Measurements from ENCODE around the gene DLG1.
"Not testable (repeated sequence)": the region's sequence is repeated elsewhere in the genome, so short reads cannot be mapped to it uniquely, and the experiment has no call there.

Gene DLG1

DNA sequence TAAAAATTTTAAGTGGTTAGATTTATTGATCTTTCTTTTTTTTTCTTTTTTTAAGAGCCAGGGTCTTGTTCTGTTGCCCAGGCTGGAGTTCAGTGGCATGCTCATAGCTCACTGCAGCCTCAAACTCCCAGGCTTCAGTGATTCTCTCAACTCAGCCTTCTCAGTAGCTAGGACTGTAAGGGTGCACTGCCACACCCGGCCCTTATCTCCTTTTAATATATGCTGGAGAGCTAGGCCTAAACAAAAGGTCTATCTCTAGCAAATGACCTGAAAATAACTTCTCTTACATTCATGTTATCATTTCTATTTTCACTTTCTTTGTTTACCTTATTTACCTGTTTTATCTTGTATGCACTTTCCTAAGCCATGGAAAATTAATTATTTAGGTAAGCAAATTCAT is 233.6 kb downstream of the DLG1 start:
- Histone ChIP-seq H3K27me3 (no peaks in the 10 kb centered on the region), H3K9me3 (no peaks in the 10 kb centered on the region), H3K27ac (no peak overlapping the region), H3K36me3 (peaks cover 58% of the 10 kb centered on the region), H3K4me2 (no peak overlapping the region), H3K9ac (no peak overlapping the region), H3K4me3 (no peak overlapping the region), H3K4me1 (no peaks in the 10 kb centered on the region), H4K20me1 (no peaks in the 10 kb centered on the region)
- TF ChIP-seq Cebpa-rat (IDR thresholded peaks at IDR 0.05): no peak

DNA sequence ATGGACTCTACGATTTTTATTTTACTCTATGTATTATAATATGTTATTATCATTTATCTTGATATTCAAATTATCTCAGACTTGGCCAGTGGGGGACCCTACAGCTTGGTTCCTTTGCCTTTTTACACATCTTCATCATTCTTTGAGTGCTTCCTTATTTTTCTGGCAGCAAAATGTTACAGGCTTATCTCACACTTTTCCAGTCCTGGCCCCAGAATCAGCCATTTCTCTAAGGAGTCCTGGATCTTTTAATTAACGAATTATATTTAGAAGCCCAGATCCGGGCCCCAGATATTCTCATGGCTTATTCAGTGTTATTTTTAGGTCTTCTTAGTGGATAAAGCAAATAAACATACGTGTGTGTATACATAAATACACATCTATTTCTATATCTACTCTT is 236.0 kb downstream of the DLG1 start:
- H4K20me1 ChIP-seq: no peaks in the 10 kb centered on the region
- no peak overlapping the region for H3K27ac ChIP-seq
- no peak overlapping the region for H3K9ac ChIP-seq
- no peak overlapping the region for H3K4me3 ChIP-seq
- H3K4me1 ChIP-seq: no peaks in the 10 kb centered on the region
- no peaks in the 10 kb centered on the region for H3K27me3 ChIP-seq
- no peaks in the 10 kb centered on the region for H3K9me3 ChIP-seq
- H3K4me2 ChIP-seq: no peak overlapping the region
- peaks cover 81% of the 10 kb centered on the region for H3K36me3 ChIP-seq
- no peak for TF ChIP-seq Cebpa-rat (IDR thresholded peaks at IDR 0.05)

DNA sequence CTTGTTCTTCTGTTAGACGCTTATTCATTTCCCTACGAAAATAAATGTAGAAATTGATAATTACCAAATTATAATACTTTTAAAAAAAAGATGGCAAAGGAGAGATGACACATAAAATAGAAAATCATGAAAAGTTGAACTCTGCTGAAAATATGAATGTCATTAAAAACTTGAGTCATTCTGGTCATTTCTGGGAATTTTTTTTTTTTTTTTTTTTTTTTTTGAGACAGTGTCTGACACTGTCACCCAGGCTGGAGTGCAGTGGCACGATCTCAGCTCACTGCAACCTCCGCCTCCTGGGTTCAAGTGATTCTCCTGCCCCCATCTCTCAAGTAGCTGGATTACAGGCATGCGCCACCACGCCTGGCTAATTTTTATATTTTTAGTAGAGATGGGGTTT is 246.8 kb downstream of the DLG1 start:
- H3K36me3 ChIP-seq: peaks cover 81% of the 10 kb centered on the region
- not testable (repeated sequence) for H3K27me3 ChIP-seq, H3K4me1 ChIP-seq, H3K9ac ChIP-seq, H3K4me3 ChIP-seq, H4K20me1 ChIP-seq, H3K9me3 ChIP-seq, H3K4me2 ChIP-seq, H3K27ac ChIP-seq

DNA sequence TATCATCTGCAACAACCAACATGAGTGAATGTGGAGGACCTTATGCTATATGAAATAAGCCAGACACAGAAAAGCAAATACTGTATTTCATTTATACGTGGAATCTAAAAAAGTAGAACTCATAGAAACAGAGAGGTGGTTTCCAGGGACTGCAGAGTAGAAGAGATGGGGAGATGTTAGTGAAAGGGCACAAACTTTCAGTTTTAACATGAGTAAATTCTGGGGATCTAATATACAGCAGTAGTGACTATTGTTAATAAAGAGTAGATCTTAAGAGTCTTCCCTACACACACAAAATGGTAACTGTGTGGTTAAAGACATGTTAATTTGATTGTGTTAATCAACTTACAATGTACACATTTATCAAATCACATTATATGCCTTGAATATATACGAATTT is 247.9 kb downstream of the DLG1 start:
- H3K4me3 ChIP-seq: no peak overlapping the region
- no peaks in the 10 kb centered on the region for H4K20me1 ChIP-seq
- H3K9ac ChIP-seq: no peak overlapping the region
- peaks cover 81% of the 10 kb centered on the region for H3K36me3 ChIP-seq
- no peak overlapping the region for H3K4me2 ChIP-seq
- no peaks in the 10 kb centered on the region for H3K9me3 ChIP-seq
- no peaks in the 10 kb centered on the region for H3K27me3 ChIP-seq
- TF ChIP-seq Cebpa-rat (IDR thresholded peaks at IDR 0.05): no peak
- H3K4me1 ChIP-seq: no peaks in the 10 kb centered on the region
- H3K27ac ChIP-seq: no peak overlapping the region

DNA sequence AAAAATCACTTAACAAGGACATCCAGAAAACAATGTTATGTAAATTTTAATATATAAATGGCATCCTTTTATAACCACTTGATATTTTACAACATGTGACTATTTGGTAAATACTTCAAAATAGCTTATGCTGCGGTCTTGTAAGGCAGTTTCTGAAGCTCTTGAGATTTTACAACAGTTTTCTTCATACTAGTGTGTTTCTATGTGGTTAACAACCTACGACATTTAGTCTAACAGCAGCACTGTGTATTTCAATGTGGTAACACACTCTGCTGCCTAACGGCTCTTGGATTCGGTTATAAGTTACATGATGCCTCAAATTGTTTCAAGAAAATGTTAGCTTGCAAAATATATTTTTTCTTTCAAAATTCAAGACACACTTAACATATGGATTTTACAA is 255.9 kb downstream of the DLG1 start:
- no peak overlapping the region for H3K9ac ChIP-seq
- H3K9me3 ChIP-seq: no peaks in the 10 kb centered on the region
- no peak overlapping the region for H3K27ac ChIP-seq
- peaks cover 3% of the 10 kb centered on the region for H3K4me1 ChIP-seq
- no peaks in the 10 kb centered on the region for H3K27me3 ChIP-seq
- no peak overlapping the region for H3K4me2 ChIP-seq
- H3K4me3 ChIP-seq: no peak overlapping the region
- H3K36me3 ChIP-seq: peaks cover 46% of the 10 kb centered on the region
- TF ChIP-seq Cebpa-rat (IDR thresholded peaks at IDR 0.05): no peak
- no peaks in the 10 kb centered on the region for H4K20me1 ChIP-seq

DNA sequence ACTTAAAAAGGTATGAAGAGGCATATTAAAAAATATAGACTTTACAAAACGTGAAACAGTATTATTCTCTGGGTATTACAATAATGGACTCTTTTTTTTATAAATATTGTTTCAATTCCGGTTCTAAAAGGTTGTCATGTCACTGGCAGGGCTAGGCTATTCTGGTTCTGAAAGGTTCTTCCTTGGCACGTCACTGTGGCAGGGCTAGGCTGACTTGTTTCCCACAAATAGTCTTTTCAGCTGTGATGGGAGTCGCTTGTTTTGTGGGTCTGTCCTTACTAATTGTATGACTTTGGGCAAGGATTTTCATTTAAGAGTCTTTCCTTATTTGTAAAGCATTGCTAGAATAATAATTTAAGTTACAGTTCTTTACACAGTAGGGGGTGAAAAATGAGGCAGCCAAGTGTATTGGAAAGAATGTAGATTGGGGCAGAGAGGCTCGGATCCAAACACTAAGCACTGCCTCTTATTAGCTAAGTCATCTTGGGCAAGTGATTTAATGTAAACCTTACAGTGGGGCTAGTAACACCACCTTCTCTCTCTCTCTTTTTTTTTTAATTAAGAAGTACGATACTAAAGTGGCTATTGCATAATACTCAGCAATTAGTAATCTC is 256.4 kb downstream of the DLG1 start:
- Histone ChIP-seq H4K20me1 (no peaks in the 10 kb centered on the region), H3K4me1 (peaks cover 8% of the 10 kb centered on the region), H3K9ac (no peak overlapping the region), H3K27me3 (no peaks in the 10 kb centered on the region), H3K4me3 (no peak overlapping the region), H3K4me2 (no peak overlapping the region), H3K9me3 (no peaks in the 10 kb centered on the region), H3K27ac (no peak overlapping the region), H3K36me3 (peaks cover 46% of the 10 kb centered on the region)
- no peak for TF ChIP-seq Cebpa-rat (IDR thresholded peaks at IDR 0.05)

DNA sequence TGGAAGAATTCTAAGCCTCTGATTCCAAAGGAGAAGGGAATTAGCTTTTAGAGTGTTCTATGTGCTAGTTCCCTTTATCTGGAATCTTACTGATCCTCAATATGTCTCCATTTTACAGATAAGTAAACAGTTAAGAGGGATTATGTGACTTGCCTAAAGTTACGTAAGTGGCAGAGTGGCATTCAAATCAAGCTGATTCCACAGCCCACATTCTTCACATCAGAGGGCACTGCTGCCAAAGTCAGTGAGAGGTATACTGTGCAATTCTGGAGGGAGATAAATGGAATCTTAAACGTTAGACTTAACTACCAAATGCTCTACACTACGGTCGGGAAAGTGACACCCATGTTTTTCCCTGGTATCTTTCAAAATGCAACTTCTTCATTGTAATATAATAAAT is 257.8 kb downstream of the DLG1 start:
- Histone ChIP-seq H3K9ac (no peak overlapping the region), H3K27ac (no peak overlapping the region), H3K36me3 (peaks cover 33% of the 10 kb centered on the region), H3K4me1 (peaks cover 12% of the 10 kb centered on the region), H3K4me2 (no peak overlapping the region), H4K20me1 (no peaks in the 10 kb centered on the region), H3K27me3 (no peaks in the 10 kb centered on the region), H3K4me3 (no peak overlapping the region), H3K9me3 (no peaks in the 10 kb centered on the region)
- no peak for TF ChIP-seq Cebpa-rat (IDR thresholded peaks at IDR 0.05)

DNA sequence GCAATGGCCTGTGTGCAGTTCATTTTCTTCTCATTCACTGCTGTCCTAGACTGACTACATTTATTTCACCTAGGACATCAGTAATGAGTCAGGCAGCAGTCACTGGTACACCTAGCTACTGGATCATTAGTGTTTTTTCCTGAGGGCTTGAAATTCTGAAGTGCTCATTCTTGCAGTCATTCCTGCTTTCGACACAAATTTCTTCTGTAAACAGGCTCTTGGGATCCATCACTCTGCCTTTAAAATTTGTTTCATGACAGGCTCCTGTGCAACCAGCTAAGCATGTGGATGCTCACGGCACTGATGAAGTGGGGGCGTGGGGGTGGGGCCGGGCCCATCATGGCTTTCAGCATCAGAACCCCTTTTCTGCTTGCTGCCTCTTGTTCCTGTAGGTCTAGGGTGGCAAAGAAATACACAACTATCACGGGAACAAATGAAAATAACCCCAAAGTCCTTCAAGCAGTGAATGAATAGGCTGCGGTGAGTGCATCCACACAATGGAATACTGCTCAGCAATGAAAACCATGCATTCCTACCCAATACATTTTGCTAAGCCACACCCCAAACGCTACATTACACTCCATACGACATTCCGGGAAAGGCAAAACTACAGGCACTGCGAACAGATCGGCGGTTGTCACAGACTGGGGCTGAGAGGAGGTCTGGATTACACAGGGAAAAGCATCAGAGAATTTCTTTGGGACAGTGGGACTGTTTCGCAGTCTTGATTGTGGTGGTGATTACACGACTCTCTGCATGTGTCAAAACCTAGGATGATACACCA is 259.5 kb downstream of the DLG1 start:
- H3K9me3 ChIP-seq: no peaks in the 10 kb centered on the region
- no peak overlapping the region for H3K4me2 ChIP-seq
- no peaks in the 10 kb centered on the region for H4K20me1 ChIP-seq
- H3K9ac ChIP-seq: no peak overlapping the region
- no peak overlapping the region for H3K27ac ChIP-seq
- H3K4me3 ChIP-seq: no peak overlapping the region
- no peak for TF ChIP-seq Cebpa-rat (IDR thresholded peaks at IDR 0.05)
- H3K4me1 ChIP-seq: peaks cover 12% of the 10 kb centered on the region
- H3K27me3 ChIP-seq: no peaks in the 10 kb centered on the region
- peaks cover 19% of the 10 kb centered on the region for H3K36me3 ChIP-seq

DNA sequence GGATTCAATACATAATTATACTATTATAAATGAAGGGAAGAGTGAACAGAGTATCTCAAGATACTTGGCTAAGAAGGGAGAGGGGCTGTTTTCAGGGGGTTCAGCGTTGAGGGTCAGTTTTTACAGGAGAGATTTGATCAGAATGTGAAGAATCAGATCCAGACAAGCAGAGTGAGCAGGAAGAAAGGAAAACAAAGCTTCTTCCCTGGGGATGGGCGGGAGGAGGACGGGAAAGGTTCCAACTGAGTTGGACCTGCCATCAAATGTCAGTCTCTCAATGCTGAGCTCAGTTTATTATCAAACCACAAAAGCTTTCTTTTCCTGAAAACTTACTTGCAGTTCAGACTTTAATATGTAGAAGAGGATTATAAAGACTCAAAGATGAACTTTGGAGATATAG is 262.8 kb downstream of the DLG1 start:
- no peak overlapping the region for H3K4me2 ChIP-seq
- H3K9me3 ChIP-seq: no peaks in the 10 kb centered on the region
- no peak overlapping the region for H3K4me3 ChIP-seq
- no peak overlapping the region for H3K27ac ChIP-seq
- peaks cover 25% of the 10 kb centered on the region for H3K4me1 ChIP-seq
- no peak overlapping the region for H3K9ac ChIP-seq
- H3K36me3 ChIP-seq: peaks cover 9% of the 10 kb centered on the region
- no peaks in the 10 kb centered on the region for H4K20me1 ChIP-seq
- TF ChIP-seq Cebpa-rat (IDR thresholded peaks at IDR 0.05): no peak
- no peaks in the 10 kb centered on the region for H3K27me3 ChIP-seq

DNA sequence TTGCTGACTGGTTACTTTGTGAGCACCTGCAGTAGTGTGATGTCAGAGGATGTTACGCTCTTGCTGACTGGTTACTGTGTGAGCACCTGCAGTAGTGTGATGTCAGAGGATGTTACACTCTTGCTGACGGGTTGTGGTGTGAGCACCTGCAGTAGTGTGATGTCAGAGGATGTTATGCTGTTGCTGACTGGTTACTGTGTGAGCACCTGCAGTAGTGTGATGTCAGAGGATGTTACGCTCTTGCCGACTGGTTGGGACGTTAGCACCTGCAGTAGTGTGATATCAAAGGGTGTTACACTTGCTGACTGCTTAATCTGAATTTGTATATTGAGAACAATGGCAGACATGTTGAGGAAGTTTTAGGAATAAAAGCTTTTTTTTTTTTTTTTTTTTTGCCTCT is 263.6 kb downstream of the DLG1 start:
- H4K20me1 ChIP-seq, H3K9ac ChIP-seq, H3K4me3 ChIP-seq, H3K36me3 ChIP-seq, H3K4me2 ChIP-seq, H3K9me3 ChIP-seq, H3K27ac ChIP-seq, H3K27me3 ChIP-seq: not testable (repeated sequence)
- peaks cover 28% of the 10 kb centered on the region for H3K4me1 ChIP-seq

DNA sequence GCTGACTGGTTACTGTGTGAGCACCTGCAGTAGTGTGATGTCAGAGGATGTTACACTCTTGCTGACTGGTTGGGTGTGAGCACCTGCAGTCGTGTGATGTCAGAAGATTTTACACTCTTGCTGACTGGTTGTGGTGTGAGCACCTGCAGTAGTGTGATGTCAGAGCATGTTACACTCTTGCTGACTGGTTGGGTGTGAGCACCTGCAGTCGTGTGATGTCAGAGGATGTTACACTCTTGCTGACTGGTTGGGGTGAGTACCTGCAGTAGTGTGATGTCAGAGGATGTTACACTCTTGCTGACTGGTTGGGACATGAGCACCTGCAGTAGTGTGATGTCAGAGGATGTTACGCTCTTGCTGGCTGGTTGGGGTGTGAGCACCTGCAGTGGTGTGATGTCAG is 264.6 kb downstream of the DLG1 start:
- not testable (repeated sequence) for H3K4me2 ChIP-seq, H4K20me1 ChIP-seq, H3K27ac ChIP-seq, H3K36me3 ChIP-seq, H3K27me3 ChIP-seq, H3K4me3 ChIP-seq, H3K9me3 ChIP-seq, H3K9ac ChIP-seq
- H3K4me1 ChIP-seq: peaks cover 33% of the 10 kb centered on the region

Data from BLaER1 (cell line).